Gastrocnemius medialis (tissue), 4 donors: ENCODE measurements around the gene THSD4. TPM values are rescaled to one million over a fixed set of nuclear protein-coding genes. Genes with fewer than 3 reads are reported as not detected.

ENCODE experiments used
- ATAC-seq, 2 donors: fragments of 150-250 bp; one replicate each; pipeline ENCODE4 v1.9.1; 2016
- DNase-seq, 2 donors: peaks; one replicate each; pipeline ENCODE4 v3.0.0-alpha.2; 2019
- H3K27ac ChIP-seq, 4 donors: fragments of 200-600 bp; sonication (generic); 1 replicate in 1 of 4; 2 replicates in 3 of 4; pipeline ENCODE4 v1.5.1; 2016 to 2018; ENCODE audit warnings: mild to moderate bottlenecking in 2 of 4, moderate library complexity in 1 of 4
- H3K27me3 ChIP-seq, 3 donors: fragments of 200-600 bp; sonication (generic) in 2 of 3; 1 replicate in 1 of 3; 2 replicates in 2 of 3; pipeline versions ENCODE4 v1.5.1 to v1.6.0; 2016 to 2019; ENCODE audit warnings: mild to moderate bottlenecking in 1 of 3, moderate library complexity in 1 of 3
- H3K36me3 ChIP-seq, 2 donors: fragments of 200-600 bp; sonication (generic) in 1 of 2; one replicate each; pipeline ENCODE4 v1.5.1; 2017 to 2018
- H3K4me1 ChIP-seq, 2 donors: fragments of 200-600 bp; sonication (generic) in 1 of 2; one replicate each; pipeline ENCODE4 v1.5.1; 2016 to 2017; ENCODE audit warnings: mild to moderate bottlenecking in 2 of 2
- H3K4me3 ChIP-seq, 4 donors: fragments of 200-600 bp; sonication (generic) in 3 of 4; 1 replicate in 1 of 4; 2 replicates in 3 of 4; pipeline ENCODE4 v1.5.1; 2016 to 2019; ENCODE audit warnings: mild to moderate bottlenecking in 2 of 4
- H3K9me3 ChIP-seq, 3 donors: fragments of 200-600 bp; sonication (generic) in 2 of 3; 1 replicate in 1 of 3; 2 replicates in 2 of 3; pipeline ENCODE4 v1.5.1; 2016 to 2019
- POLR2A ChIP-seq, 2 donors: fragments of 450-650 bp; IDR thresholded peaks; one replicate each; pipeline ENCODE4 v1.6.1; 2017; ENCODE audit warnings: antibody characterized with exemption in 2 of 2, mild to moderate bottlenecking in 2 of 2, moderate library complexity in 2 of 2
- in situ Hi-C, 4 donors: fragments of 200-750 bp; cut with MboI; loops; one replicate each; pipeline versions ENCODE4 v1.15.0 to v1.8.0; 2017; ENCODE audit warnings: low sequenced_read_pairs in 4 of 4
- intact Hi-C: fragments of 100-400 bp; cut with DNase I; formaldehyde crosslinking; loops from one replicate; pipeline ENCODE4 v1.15.1; 2023; ENCODE audit warnings: low total_unique reads
- total RNA-seq, 4 donors: library from RNA; depleted of rRNA; stranded (reverse); fragments of >200 nt; gene quantifications; one replicate each; pipeline versions ENCODE4 v1.1.0 to v1.2.3, GENCODE V29; 2016
- TF ChIP-seq, protein P1 (sequence below), 5 experiments: fragments of 450-650 bp in 3 of 5; fragments of 200-600 bp in 2 of 5; sonication (generic) in 2 of 5; IDR thresholded peaks in 4 of 5; conservative IDR thresholded peaks in 1 of 5; 1 replicate in 4 of 5; 2 replicates in 1 of 5; pipeline ENCODE4 v1.5.1; 2016 to 2019; ENCODE audit warnings: antibody characterized with exemption in 5 of 5, mild to moderate bottlenecking in 3 of 5, moderate library complexity in 3 of 5

THSD4 gene
- total RNA-seq, 4 donors from 2014 or later, result 0.35 to 3.1 (median 0.60) TPM

DNA sequence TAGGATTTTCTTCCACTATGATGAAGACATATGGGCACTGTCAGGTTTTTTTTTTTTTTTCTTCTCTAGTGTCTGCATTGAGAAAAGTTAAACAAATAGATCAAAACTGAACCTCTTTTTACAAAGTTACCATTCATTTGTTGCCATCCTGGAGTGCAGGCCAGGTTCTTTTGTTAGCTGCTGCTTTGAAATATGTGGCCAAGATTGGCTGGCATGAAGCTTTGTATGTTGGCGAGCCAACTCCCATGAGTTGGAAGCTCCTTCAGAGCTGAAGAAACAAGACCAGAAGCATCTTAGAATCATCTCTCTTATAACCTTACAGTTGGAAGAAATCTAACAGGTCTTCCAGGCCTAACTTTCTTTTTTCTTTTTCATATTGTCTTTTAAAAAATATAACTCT lies 346.5 kb downstream of the THSD4 start:
- in situ Hi-C loops (loop anchor here in 1 of 4 donors (25.0 kb wide), 1 partner anchor 701 kb away; no protein-coding TSS in a partner anchor), intact Hi-C loops (no loop called here)
- Histone ChIP-seq H3K36me3 (no peaks in the 10 kb centered on the region), H3K27me3 (no peaks in the 10 kb centered on the region), H3K27ac (no peak overlapping the region), H3K4me1 (peaks cover 21 to 24% of the 10 kb centered on the region in 2 donors), H3K4me3 (no peak overlapping the region), H3K9me3 (no peaks in the 10 kb centered on the region)
- TF ChIP-seq POLR2A (IDR thresholded peaks at IDR 0.05), result no peak
- TF ChIP-seq, protein P1, sequence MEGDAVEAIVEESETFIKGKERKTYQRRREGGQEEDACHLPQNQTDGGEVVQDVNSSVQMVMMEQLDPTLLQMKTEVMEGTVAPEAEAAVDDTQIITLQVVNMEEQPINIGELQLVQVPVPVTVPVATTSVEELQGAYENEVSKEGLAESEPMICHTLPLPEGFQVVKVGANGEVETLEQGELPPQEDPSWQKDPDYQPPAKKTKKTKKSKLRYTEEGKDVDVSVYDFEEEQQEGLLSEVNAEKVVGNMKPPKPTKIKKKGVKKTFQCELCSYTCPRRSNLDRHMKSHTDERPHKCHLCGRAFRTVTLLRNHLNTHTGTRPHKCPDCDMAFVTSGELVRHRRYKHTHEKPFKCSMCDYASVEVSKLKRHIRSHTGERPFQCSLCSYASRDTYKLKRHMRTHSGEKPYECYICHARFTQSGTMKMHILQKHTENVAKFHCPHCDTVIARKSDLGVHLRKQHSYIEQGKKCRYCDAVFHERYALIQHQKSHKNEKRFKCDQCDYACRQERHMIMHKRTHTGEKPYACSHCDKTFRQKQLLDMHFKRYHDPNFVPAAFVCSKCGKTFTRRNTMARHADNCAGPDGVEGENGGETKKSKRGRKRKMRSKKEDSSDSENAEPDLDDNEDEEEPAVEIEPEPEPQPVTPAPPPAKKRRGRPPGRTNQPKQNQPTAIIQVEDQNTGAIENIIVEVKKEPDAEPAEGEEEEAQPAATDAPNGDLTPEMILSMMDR (IDR thresholded peaks at IDR 0.05 in 4 of 5, conservative IDR thresholded peaks at IDR 0.05 in 1 of 5), result no peak
- ATAC-seq (no peak), DNase-seq (no peak)

DNA sequence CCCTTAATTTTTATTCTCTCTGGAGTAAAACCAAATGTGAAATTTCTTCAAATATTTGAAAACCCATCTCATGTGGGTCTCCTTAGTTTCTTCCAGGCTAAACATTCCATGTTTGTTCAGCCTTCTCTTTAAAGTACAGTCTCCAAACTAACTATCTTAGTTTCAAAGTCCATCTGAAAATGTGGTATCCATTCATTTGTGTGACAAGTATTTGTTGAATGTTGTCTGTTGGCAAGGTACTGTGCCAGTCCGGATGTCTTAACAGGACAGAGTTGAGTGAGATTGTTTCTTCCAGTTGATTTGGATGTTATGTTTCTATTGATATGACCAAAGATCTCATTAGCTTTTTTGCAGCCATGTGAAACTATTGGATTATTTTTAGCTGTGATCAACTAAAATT lies 347.4 kb downstream of the THSD4 start:
- in situ Hi-C loops (loop anchor here in 1 of 4 donors (25.0 kb wide), 1 partner anchor 700 kb away; no protein-coding TSS in a partner anchor), intact Hi-C loops (no loop called here)
- no peak overlapping the region for H3K27ac ChIP-seq
- ATAC-seq (no peak), DNase-seq (no peak)
- H3K4me1 ChIP-seq, result peaks cover 18 to 21% of the 10 kb centered on the region in 2 donors
- no peaks in the 10 kb centered on the region for H3K36me3 ChIP-seq
- TF ChIP-seq POLR2A (IDR thresholded peaks at IDR 0.05), result no peak
- TF ChIP-seq, protein P1 (IDR thresholded peaks at IDR 0.05 in 4 of 5, conservative IDR thresholded peaks at IDR 0.05 in 1 of 5), result no peak
- no peaks in the 10 kb centered on the region for H3K9me3 ChIP-seq
- H3K27me3 ChIP-seq, result no peaks in the 10 kb centered on the region
- no peak overlapping the region for H3K4me3 ChIP-seq

DNA sequence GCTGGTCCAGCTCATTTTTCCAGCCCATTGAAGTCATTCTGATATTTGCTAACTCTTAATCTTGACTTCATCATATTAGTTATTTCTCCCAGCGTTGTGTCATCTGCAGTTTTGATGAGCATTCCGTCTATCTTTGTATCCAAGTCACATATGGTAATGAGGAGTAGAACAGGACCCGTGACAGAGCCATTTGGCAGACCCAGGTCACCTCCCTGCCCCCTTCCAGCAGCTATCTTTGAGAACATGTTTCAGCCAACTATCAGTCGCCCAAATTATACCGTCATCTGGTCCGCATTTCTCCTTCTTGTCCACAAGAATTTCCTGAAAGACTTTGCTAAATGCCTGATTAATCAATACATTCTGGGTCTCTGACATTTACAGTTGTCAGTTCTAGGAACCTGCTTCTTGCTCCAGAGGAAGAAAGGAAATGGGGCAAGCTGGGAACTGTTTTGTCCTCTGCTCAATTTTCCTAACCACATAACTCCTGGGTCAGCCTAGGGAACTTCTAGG lies 347.9 kb downstream of the THSD4 start:
- no peak overlapping the region for H3K27ac ChIP-seq
- no peaks in the 10 kb centered on the region for H3K36me3 ChIP-seq
- no peaks in the 10 kb centered on the region for H3K9me3 ChIP-seq
- H3K4me1 ChIP-seq, result peaks cover 12 to 15% of the 10 kb centered on the region in 2 donors
- ATAC-seq, result no peak
- H3K4me3 ChIP-seq, result no peak overlapping the region
- intact Hi-C loops, result no loop called here
- H3K27me3 ChIP-seq, result no peaks in the 10 kb centered on the region
- in situ Hi-C loops, result loop anchor here in 1 of 4 donors (25.0 kb wide), 1 partner anchor 699 kb away; no protein-coding TSS in a partner anchor
- DNase-seq, result no peak
- no peak for TF ChIP-seq POLR2A (IDR thresholded peaks at IDR 0.05)
- TF ChIP-seq, protein P1 (IDR thresholded peaks at IDR 0.05 in 4 of 5, conservative IDR thresholded peaks at IDR 0.05 in 1 of 5), result no peak

DNA sequence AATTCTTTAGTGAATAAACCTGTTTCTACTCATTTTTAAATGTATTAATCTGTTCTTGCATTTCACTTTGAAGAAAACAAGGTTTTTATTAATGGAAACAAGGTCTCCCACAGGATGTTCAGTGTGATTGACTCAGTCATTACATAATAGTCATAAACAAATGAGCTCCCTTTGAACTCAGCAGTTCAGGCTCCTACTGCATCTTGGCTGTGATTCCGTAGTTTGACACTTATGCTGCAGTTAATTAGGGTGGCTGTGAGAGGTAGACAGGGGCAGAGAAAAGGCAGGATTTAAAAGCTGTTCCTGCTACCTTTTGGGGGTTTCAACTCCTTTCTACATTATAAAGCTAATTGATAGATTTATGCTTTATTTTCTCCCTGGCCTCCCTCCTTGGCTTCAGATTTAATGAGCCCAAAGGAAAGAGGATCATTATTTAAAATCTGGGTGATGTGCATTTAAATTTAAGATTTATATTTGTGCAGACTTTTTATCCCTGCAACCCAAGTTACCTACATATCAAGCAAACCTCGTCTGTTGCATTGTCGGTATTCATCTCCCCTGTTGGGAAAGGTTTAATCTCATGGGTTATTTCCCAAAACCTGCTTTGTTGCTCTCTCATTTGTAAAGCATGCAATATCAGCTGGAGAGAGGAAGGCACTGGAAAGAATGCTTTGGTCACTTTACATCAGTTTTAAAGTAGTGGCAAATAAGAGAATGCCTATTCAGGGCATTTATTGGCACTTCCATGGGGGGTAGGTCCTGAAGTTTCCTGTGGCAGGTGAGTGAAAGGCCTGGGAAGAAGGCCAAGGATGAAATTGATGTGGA lies 350.1 kb downstream of the THSD4 start:
- Histone ChIP-seq H3K27me3 (no peaks in the 10 kb centered on the region), H3K9me3 (no peaks in the 10 kb centered on the region), H3K4me3 (no peak overlapping the region), H3K4me1 (peaks cover 0 to 3% of the 10 kb centered on the region in 2 donors), H3K36me3 (no peaks in the 10 kb centered on the region), H3K27ac (no peak overlapping the region)
- in situ Hi-C loops (loop anchor here in 1 of 4 donors (25.0 kb wide), 1 partner anchor 697 kb away; no protein-coding TSS in a partner anchor), intact Hi-C loops (no loop called here)
- ATAC-seq (no peak), DNase-seq (no peak)
- TF ChIP-seq, protein P1 (IDR thresholded peaks at IDR 0.05 in 4 of 5, conservative IDR thresholded peaks at IDR 0.05 in 1 of 5), result no peak
- no peak for TF ChIP-seq POLR2A (IDR thresholded peaks at IDR 0.05)
